Ishikawa (cell line): Measurements from ENCODE around the gene MYCBP.

Experiments used
- CEBPB ChIP-seq: IDR thresholded peaks from 2 replicates; pipeline ENCODE4 v1.6.1; 2012
- CREB1 ChIP-seq: IDR thresholded peaks from 2 replicates; pipeline ENCODE4 v1.6.1; 2012; ENCODE audit warnings: low read depth
- EGR1 ChIP-seq: IDR thresholded peaks from 2 replicates; pipeline ENCODE4 v1.6.1; 2012
- EP300 ChIP-seq: IDR thresholded peaks from 2 replicates; pipeline ENCODE4 v1.6.1; 2012; ENCODE audit warnings: borderline replicate concordance
- FOXM1 ChIP-seq: IDR thresholded peaks from 2 replicates; pipeline ENCODE4 v1.6.1; 2012; ENCODE audit warnings: low read depth, borderline replicate concordance
- MAX ChIP-seq: IDR thresholded peaks from 2 replicates; pipeline ENCODE4 v1.6.1; 2012
- NFIC ChIP-seq: IDR thresholded peaks from 2 replicates; pipeline ENCODE4 v1.6.1; 2012
- RAD21 ChIP-seq: IDR thresholded peaks from 2 replicates; pipeline ENCODE4 v1.6.1; 2012; ENCODE audit warnings: low read depth
- REST ChIP-seq: IDR thresholded peaks from 2 replicates; pipeline ENCODE4 v1.6.1; 2012; ENCODE audit warnings: low read depth, mild to moderate bottlenecking
- TAF1 ChIP-seq: IDR thresholded peaks from 2 replicates; pipeline ENCODE4 v1.6.1; 2012; ENCODE audit warnings: low read depth, mild to moderate bottlenecking
- TCF12 ChIP-seq: IDR thresholded peaks from 2 replicates; pipeline ENCODE4 v1.6.1; 2012; ENCODE audit warnings: low read depth
- TEAD4 ChIP-seq: IDR thresholded peaks from 2 replicates; pipeline ENCODE4 v1.6.1; 2012
- USF1 ChIP-seq: IDR thresholded peaks from 2 replicates; pipeline ENCODE4 v1.6.1; 2012
- YY1 ChIP-seq: IDR thresholded peaks from 2 replicates; pipeline ENCODE4 v1.6.1; 2012; ENCODE audit warnings: low read depth
- ZBTB7A ChIP-seq: IDR thresholded peaks from 2 replicates; pipeline ENCODE4 v1.6.1; 2012; ENCODE audit warnings: low read depth

MYCBP gene

GRCh38 chr1:38826262-38826661 is 46.9 kb downstream of the MYCBP start:
- no peak for TF ChIP-seq EGR1
- TF ChIP-seq CREB1: no peak
- no peak for TF ChIP-seq NFIC
- no peak for TF ChIP-seq USF1
- no peak for TF ChIP-seq TEAD4
- TF ChIP-seq ZBTB7A: no peak
- no peak for TF ChIP-seq REST
- TF ChIP-seq TAF1: no peak
- TF ChIP-seq YY1: no peak
- no peak for TF ChIP-seq RAD21
- TF ChIP-seq MAX: no peak
- TF ChIP-seq CEBPB: no peak
- TF ChIP-seq TCF12: no peak
- no peak for TF ChIP-seq FOXM1
- TF ChIP-seq EP300: no peak

- TF ChIP-seq USF1 (no peak), ZBTB7A (no peak), CREB1 (no peak), RAD21 (no peak), TAF1 (no peak), CEBPB (no peak), EP300 (no peak), REST (no peak), NFIC (no peak), MAX (no peak), TEAD4 (no peak), FOXM1 (no peak), TCF12 (no peak)
Observed at GRCh38 chr1:38820860-38821259, 52.3 kb downstream of the MYCBP start.

- TF ChIP-seq FOXM1 (no peak), EP300 (no peak), CREB1 (no peak), YY1 (no peak), REST (no peak), USF1 (no peak), TEAD4 (no peak), TAF1 (no peak), TCF12 (no peak), ZBTB7A (no peak), EGR1 (no peak), NFIC (no peak), MAX (no peak), CEBPB (no peak)
Observed at GRCh38 chr1:38819516-38819915, 53.6 kb downstream of the MYCBP start.

- TF ChIP-seq EGR1 (no peak), TAF1 (no peak), TCF12 (no peak), EP300 (no peak), TEAD4 (no peak), ZBTB7A (no peak), MAX (no peak), RAD21 (no peak), NFIC (no peak)
Observed at GRCh38 chr1:38819040-38819439, 54.1 kb downstream of the MYCBP start.
